HuH-7.5 (cell line): ENCODE data around the gene ACTN1.
A peak's percentile ranks its signal among the peaks of the same experiment; 100 is the strongest.

ENCODE experiments used
- DNase-seq: peaks from one replicate; pipeline ENCODE4 v3.0.0; 2011; ENCODE audit warnings: low spot score

The ACTN1 gene

GRCh38 chr14:68916358-68916941, 62.7 kb downstream of the ACTN1 start:
- DNase-seq = no peak

GRCh38 chr14:68913516-68913915, 65.6 kb downstream of the ACTN1 start:
- DNase-seq = no peak

- peak; percentile 89 for DNase-seq
These were observed 67.4 kb downstream of the ACTN1 start for GRCh38 chr14:68911594-68912227.

GRCh38 chr14:68910540-68910939, 68.6 kb downstream of the ACTN1 start:
- DNase-seq = no peak

GRCh38 chr14:68908803-68909202, 70.3 kb downstream of the ACTN1 start:
- DNase-seq = no peak

- DNase-seq = no peak
These were observed 70.9 kb downstream of the ACTN1 start for GRCh38 chr14:68908201-68908600.

- DNase-seq = no peak
These were observed 72.7 kb downstream of the ACTN1 start for GRCh38 chr14:68906439-68906838.

- DNase-seq = no peak
These were observed 73.8 kb downstream of the ACTN1 start for GRCh38 chr14:68905107-68905895.

- no peak for DNase-seq
These were observed 76.7 kb downstream of the ACTN1 start for GRCh38 chr14:68902357-68902756.

- no peak for DNase-seq
These were observed 80.0 kb downstream of the ACTN1 start for GRCh38 chr14:68899033-68899603.

GRCh38 chr14:68898248-68899032, 80.7 kb downstream of the ACTN1 start:
- DNase-seq = no peak

GRCh38 chr14:68897559-68898155, 81.4 kb downstream of the ACTN1 start:
- no peak for DNase-seq

GRCh38 chr14:68896132-68896531, 83.0 kb downstream of the ACTN1 start:
- DNase-seq = no peak

- no peak for DNase-seq
These were observed 84.0 kb downstream of the ACTN1 start for GRCh38 chr14:68894802-68895703.

- DNase-seq = no peak
These were observed 85.0 kb downstream of the ACTN1 start for GRCh38 chr14:68894123-68894522.

GRCh38 chr14:68893566-68893965, 85.5 kb downstream of the ACTN1 start:
- no peak for DNase-seq

GRCh38 chr14:68892961-68893360, 86.1 kb downstream of the ACTN1 start:
- no peak for DNase-seq

GRCh38 chr14:68891851-68892660, 87.0 kb downstream of the ACTN1 start:
- no peak for DNase-seq

- no peak for DNase-seq
These were observed 88.8 kb downstream of the ACTN1 start for GRCh38 chr14:68890173-68890931.
